Measurements from ENCODE around the gene GRM3.

Gene GRM3

DNA sequence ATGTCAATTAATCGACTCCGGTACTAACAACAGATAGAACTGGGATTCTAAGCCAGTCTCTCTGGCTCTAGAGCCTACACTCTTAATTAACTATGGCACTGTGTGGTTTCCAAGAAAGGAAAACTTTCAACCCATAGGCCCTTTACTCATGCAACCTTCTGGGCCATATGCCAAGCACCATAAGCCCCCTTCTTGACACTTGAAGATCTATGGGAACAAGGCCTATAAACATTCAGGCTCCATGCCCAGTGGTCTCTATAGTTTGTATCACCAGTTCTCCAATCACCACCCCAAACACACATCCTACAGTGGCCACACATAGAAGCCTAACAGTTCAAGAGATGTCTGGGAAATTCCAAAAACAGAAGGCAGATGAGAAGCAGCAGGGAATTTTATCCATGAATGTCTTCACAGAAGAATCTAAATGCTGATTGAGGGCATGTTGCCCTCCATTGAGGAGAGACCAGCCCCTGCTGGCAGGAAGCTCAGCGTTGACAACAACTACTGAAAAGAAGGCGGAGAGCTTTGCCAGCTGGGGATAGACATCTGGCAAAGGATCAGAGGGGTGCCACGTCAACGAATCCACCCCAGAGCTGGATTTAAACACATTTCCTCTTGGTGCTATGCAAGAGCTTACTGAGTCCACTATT lies 64.4 kb downstream of the GRM3 start:
- Histone ChIP-seq H3K36me3 (ENCODE audit: insufficient read depth) (no peaks in the 10 kb centered on the region), H3K4me3 (IDR thresholded peaks at IDR 0.05; ENCODE audit: insufficient read depth, low read depth, low read length) (no peak overlapping the region), H3K9ac (no peak overlapping the region), H3K79me2 (ENCODE audit: insufficient read depth, low read depth) (no peaks in the 10 kb centered on the region), H4K20me1 (ENCODE audit: insufficient read depth) (no peaks in the 10 kb centered on the region), H3K4me2 (no peak overlapping the region), H2AFZ (ENCODE audit: low read depth) (no peak overlapping the region), H3K27me3 (ENCODE audit: insufficient read depth, low read depth) (no peaks in the 10 kb centered on the region), H3K27ac (no peak overlapping the region), H3K4me1 (ENCODE audit: low read depth, poor library complexity, severe bottlenecking) (no peaks in the 10 kb centered on the region)
- TF ChIP-seq, protein P1, sequence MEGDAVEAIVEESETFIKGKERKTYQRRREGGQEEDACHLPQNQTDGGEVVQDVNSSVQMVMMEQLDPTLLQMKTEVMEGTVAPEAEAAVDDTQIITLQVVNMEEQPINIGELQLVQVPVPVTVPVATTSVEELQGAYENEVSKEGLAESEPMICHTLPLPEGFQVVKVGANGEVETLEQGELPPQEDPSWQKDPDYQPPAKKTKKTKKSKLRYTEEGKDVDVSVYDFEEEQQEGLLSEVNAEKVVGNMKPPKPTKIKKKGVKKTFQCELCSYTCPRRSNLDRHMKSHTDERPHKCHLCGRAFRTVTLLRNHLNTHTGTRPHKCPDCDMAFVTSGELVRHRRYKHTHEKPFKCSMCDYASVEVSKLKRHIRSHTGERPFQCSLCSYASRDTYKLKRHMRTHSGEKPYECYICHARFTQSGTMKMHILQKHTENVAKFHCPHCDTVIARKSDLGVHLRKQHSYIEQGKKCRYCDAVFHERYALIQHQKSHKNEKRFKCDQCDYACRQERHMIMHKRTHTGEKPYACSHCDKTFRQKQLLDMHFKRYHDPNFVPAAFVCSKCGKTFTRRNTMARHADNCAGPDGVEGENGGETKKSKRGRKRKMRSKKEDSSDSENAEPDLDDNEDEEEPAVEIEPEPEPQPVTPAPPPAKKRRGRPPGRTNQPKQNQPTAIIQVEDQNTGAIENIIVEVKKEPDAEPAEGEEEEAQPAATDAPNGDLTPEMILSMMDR (conservative IDR thresholded peaks at IDR 0.05; ENCODE audit: low read depth, low read length) = no peak

DNA sequence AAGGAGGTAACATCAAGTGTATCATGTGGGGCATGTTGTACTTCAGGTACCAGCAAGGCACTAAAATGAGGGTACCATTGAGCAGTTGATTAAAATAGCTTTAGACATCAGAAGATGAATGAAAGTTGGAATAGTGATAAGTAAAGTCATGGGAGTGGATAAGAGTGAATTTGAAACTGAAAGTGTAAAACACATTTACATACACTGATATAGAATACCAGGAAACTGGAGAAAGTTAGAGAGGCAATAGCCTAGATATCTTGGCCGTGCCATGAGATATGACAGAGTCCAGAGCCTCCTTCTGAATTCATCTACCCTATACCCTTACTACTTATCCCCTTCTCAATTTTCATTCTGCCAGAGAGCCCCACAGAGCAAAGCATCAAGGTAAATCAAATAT lies 76.6 kb downstream of the GRM3 start:
- Histone ChIP-seq H2AFZ (ENCODE audit: low read depth) (no peak overlapping the region), H3K4me2 (no peak overlapping the region), H3K27ac (no peak overlapping the region), H3K4me3 (IDR thresholded peaks at IDR 0.05; ENCODE audit: insufficient read depth, low read depth, low read length) (no peak overlapping the region), H3K79me2 (ENCODE audit: insufficient read depth, low read depth) (no peaks in the 10 kb centered on the region), H3K4me1 (ENCODE audit: low read depth, poor library complexity, severe bottlenecking) (no peaks in the 10 kb centered on the region), H3K9ac (no peak overlapping the region), H3K36me3 (ENCODE audit: insufficient read depth) (no peaks in the 10 kb centered on the region), H3K27me3 (ENCODE audit: insufficient read depth, low read depth) (no peaks in the 10 kb centered on the region), H4K20me1 (ENCODE audit: insufficient read depth) (no peaks in the 10 kb centered on the region)
- TF ChIP-seq, protein P1 (conservative IDR thresholded peaks at IDR 0.05; ENCODE audit: low read depth, low read length) = no peak

DNA sequence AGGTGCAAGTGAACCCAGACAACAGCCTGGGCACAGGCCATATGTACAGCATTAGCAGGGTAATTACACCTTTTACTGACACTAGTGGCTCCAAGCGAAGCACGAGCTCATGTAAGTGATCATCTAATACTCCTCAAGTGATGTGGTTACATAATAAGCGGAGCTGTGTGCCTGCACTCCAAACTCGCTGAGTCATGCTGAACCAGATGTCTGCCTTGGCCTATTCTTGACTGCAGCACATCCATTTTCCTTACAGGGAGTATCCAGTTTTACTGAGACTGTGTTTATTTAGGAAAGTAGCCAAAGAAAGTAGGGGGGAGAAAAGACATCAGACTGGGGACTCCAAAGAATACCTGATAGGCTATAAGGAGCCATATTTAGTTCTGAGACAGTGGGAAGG lies 90.1 kb downstream of the GRM3 start:
- TF ChIP-seq, protein P1 (conservative IDR thresholded peaks at IDR 0.05; ENCODE audit: low read depth, low read length) = no peak
- Histone ChIP-seq H4K20me1 (ENCODE audit: insufficient read depth) (no peaks in the 10 kb centered on the region), H3K27ac (no peak overlapping the region), H3K9ac (no peak overlapping the region), H3K36me3 (ENCODE audit: insufficient read depth) (no peaks in the 10 kb centered on the region), H3K4me1 (ENCODE audit: low read depth, poor library complexity, severe bottlenecking) (no peaks in the 10 kb centered on the region), H3K4me2 (no peak overlapping the region), H3K4me3 (IDR thresholded peaks at IDR 0.05; ENCODE audit: insufficient read depth, low read depth, low read length) (no peak overlapping the region), H2AFZ (ENCODE audit: low read depth) (no peak overlapping the region), H3K27me3 (ENCODE audit: insufficient read depth, low read depth) (no peaks in the 10 kb centered on the region), H3K79me2 (ENCODE audit: insufficient read depth, low read depth) (no peaks in the 10 kb centered on the region)

DNA sequence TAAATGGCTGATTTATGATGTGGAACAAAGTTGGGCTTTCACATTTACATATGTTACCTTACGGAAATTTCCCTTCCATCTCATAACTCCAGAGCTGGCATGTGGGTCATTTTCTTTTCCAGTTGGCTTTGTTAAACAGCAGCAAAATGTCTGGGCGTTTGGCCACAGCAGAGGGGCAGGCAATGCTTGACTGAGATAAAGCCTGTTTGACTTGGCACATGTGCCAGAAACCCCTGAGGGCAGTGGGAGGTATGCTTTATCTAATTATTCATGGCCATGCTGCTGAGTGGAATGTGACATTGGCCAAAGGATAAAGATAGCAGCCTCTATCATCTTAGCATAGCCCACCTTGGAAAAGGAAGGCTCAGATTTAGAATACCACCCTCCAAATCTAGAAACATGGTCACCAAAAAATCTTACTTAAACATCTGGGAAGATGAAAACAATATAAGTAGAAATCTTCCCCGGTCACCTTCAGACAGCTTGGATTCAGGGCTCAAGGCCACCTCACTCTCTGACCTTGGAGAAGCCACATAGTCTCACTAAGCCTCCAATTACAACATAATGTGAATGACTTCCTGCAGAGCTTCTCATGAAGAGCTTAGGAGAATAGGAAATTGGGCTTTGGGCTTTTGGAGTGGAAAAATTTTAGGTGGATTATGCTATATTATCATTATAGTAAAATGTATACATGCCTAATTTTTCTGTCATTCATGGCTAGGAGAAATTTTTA lies 101.5 kb downstream of the GRM3 start:
- H3K4me1 ChIP-seq (ENCODE audit: low read depth, poor library complexity, severe bottlenecking) = no peaks in the 10 kb centered on the region
- no peak overlapping the region for H3K4me3 ChIP-seq (IDR thresholded peaks at IDR 0.05; ENCODE audit: insufficient read depth, low read depth, low read length)
- H3K79me2 ChIP-seq (ENCODE audit: insufficient read depth, low read depth) = no peaks in the 10 kb centered on the region
- no peaks in the 10 kb centered on the region for H3K27me3 ChIP-seq (ENCODE audit: insufficient read depth, low read depth)
- no peak overlapping the region for H3K27ac ChIP-seq
- TF ChIP-seq, protein P1 (conservative IDR thresholded peaks at IDR 0.05; ENCODE audit: low read depth, low read length) = no peak
- no peaks in the 10 kb centered on the region for H4K20me1 ChIP-seq (ENCODE audit: insufficient read depth)
- no peak overlapping the region for H3K9ac ChIP-seq
- no peak overlapping the region for H2AFZ ChIP-seq (ENCODE audit: low read depth)
- no peak overlapping the region for H3K4me2 ChIP-seq
- H3K36me3 ChIP-seq (ENCODE audit: insufficient read depth) = no peaks in the 10 kb centered on the region
